OCI-LY1 (cell line): ENCODE data around the gene PIP4K2A.
"Not testable (repeated sequence)": the region's sequence is repeated elsewhere in the genome, so short reads cannot be mapped to it uniquely, and the experiment has no call there.

Source experiments
- H2AFZ ChIP-seq: fragments of 200-600 bp; sonication (generic), shearing (Covaris generic); 2 replicates; pipeline ENCODE4 v1.6.0; 2014; ENCODE audit warnings: antibody characterized with exemption, mild to moderate bottlenecking, low read length
- H3F3A ChIP-seq: fragments of 200-600 bp; sonication (generic), shearing (Covaris generic); 2 replicates; pipeline ENCODE4 v1.6.0; 2014; ENCODE audit warnings: mild to moderate bottlenecking, antibody characterized with exemption, low read length, moderate library complexity; ENCODE audit not compliant: insufficient read depth
- H3K27ac ChIP-seq: fragments of 200-600 bp; sonication (generic); 2 replicates; pipeline ENCODE4 v1.5.1; 2014; ENCODE audit warnings: low read length, mixed run types, mild to moderate bottlenecking, low read depth; ENCODE audit not compliant: poor library complexity, severe bottlenecking
- H3K27me3 ChIP-seq: fragments of 200-600 bp; sonication (generic); 2 replicates; pipeline ENCODE4 v1.6.0; 2014; ENCODE audit warnings: antibody characterized with exemption, mild to moderate bottlenecking, low read length, moderate library complexity; ENCODE audit not compliant: insufficient read depth
- H3K36me3 ChIP-seq: fragments of 200-600 bp; sonication (generic); 2 replicates; pipeline ENCODE4 v1.6.1; 2014; ENCODE audit warnings: mild to moderate bottlenecking, antibody characterized with exemption, low read length, moderate library complexity, mixed read lengths; ENCODE audit not compliant: insufficient read depth
- H3K4me1 ChIP-seq: fragments of 200-600 bp; sonication (generic); 2 replicates; pipeline ENCODE4 v1.5.1; 2014; ENCODE audit warnings: mild to moderate bottlenecking, low read length, moderate library complexity; ENCODE audit not compliant: insufficient read depth, severe bottlenecking
- H3K4me2 ChIP-seq: fragments of 200-600 bp; sonication (generic), shearing (Covaris generic); 2 replicates; pipeline ENCODE4 v1.6.1; 2014; ENCODE audit warnings: low read length
- H3K4me3 ChIP-seq: fragments of 200-600 bp; sonication (generic); 2 replicates; pipeline ENCODE4 v1.5.1; 2014; ENCODE audit warnings: low read length, low read depth, mild to moderate bottlenecking, mixed read lengths; ENCODE audit not compliant: poor library complexity, severe bottlenecking
- H3K79me2 ChIP-seq: fragments of 200-600 bp; shearing (Covaris generic); 2 replicates; pipeline ENCODE4 v1.6.1; 2016; ENCODE audit warnings: mixed run types, low read length, mixed read lengths; ENCODE audit not compliant: insufficient read depth
- H3K9ac ChIP-seq: fragments of 200-600 bp; sonication (generic), shearing (Covaris generic); 2 replicates; pipeline ENCODE4 v1.6.1; 2014; ENCODE audit warnings: mild to moderate bottlenecking, low read length, mixed read lengths
- H3K9me2 ChIP-seq: fragments of 200-600 bp; sonication (generic), shearing (Covaris generic); 2 replicates; pipeline ENCODE4 v1.6.1; 2014; ENCODE audit warnings: low read depth, mild to moderate bottlenecking, low read length, mixed read lengths
- H3K9me3 ChIP-seq: fragments of 200-600 bp; shearing (Covaris generic); 2 replicates; pipeline ENCODE4 v1.6.1; 2014; ENCODE audit warnings: low read length, mixed read lengths
- H4K20me1 ChIP-seq: fragments of 200-600 bp; sonication (generic), shearing (Covaris generic); 2 replicates; pipeline ENCODE4 v1.6.0; 2016; ENCODE audit warnings: mild to moderate bottlenecking, low read length; ENCODE audit not compliant: insufficient read depth
- EZH2 ChIP-seq: fragments of 200-600 bp; sonication (generic), shearing (Covaris generic); IDR thresholded peaks from 2 replicates; pipeline ENCODE4 v1.8.0; 2017; ENCODE audit warnings: borderline replicate concordance, mixed run types, mild to moderate bottlenecking, antibody characterized with exemption, low read length, moderate library complexity, mixed read lengths
- TF ChIP-seq, protein P1 (sequence below): fragments of 200-600 bp; sonication (generic), shearing (Covaris generic); IDR thresholded peaks from 2 replicates; pipeline ENCODE4 v1.5.1; 2017; ENCODE audit warnings: mild to moderate bottlenecking, antibody characterized with exemption, low read length, moderate library complexity, mixed read lengths

Gene PIP4K2A

DNA sequence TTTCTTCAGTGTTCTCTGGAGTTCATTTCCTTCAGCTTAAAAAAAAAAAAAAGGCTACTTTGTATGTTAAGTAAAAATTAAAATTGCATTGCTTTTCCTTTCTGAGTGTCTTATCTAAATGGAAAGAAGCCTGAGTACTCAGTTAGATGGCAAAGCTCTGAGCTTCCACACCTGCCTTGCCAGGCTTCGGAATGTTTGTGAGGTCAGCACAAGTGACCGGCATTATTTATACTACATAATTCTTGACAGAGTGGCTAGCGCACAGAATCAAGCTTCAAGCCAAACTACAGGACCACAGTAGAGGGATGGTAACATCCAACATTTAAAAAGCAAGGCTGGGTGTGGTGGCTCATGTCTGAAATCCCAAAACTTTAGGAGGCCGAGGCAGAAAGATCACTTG is 17.3 kb downstream of the PIP4K2A start:
- Histone ChIP-seq H3K9ac (no peak overlapping the region), H3K4me1 (no peaks in the 10 kb centered on the region), H3K79me2 (no peaks in the 10 kb centered on the region), H2AFZ (no peak overlapping the region), H3K27me3 (no peaks in the 10 kb centered on the region), H3K9me3 (no peaks in the 10 kb centered on the region), H3K36me3 (peaks cover 3% of the 10 kb centered on the region; the same call in 1 of the 2 replicates), H3K4me2 (no peak overlapping the region), H4K20me1 (peaks cover 10% of the 10 kb centered on the region), H3F3A (no peaks in the 10 kb centered on the region), H3K4me3 (no peak overlapping the region), H3K27ac (no peak overlapping the region), H3K9me2 (no peaks in the 10 kb centered on the region)
- TF ChIP-seq, protein P1, sequence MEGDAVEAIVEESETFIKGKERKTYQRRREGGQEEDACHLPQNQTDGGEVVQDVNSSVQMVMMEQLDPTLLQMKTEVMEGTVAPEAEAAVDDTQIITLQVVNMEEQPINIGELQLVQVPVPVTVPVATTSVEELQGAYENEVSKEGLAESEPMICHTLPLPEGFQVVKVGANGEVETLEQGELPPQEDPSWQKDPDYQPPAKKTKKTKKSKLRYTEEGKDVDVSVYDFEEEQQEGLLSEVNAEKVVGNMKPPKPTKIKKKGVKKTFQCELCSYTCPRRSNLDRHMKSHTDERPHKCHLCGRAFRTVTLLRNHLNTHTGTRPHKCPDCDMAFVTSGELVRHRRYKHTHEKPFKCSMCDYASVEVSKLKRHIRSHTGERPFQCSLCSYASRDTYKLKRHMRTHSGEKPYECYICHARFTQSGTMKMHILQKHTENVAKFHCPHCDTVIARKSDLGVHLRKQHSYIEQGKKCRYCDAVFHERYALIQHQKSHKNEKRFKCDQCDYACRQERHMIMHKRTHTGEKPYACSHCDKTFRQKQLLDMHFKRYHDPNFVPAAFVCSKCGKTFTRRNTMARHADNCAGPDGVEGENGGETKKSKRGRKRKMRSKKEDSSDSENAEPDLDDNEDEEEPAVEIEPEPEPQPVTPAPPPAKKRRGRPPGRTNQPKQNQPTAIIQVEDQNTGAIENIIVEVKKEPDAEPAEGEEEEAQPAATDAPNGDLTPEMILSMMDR, result no peak
- no peak for TF ChIP-seq EZH2

DNA sequence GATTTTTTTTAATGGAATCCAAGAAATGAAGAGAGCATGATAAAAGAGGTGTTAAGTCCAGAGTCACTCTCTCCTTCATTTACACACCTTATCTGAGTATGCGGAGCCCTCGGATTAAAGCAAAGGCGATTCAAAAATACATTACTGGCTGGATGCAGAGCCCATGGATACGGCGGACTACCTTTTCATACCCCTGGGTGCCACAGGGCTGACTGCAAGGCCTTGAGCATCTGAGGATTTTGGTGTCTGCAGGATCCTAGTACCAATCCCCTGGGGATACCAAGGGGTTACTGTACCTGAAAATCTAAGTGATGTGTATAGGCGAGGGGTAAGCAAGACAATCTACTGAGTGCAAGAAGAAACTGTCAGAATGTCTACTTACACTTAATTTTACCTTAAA is 20.5 kb downstream of the PIP4K2A start:
- TF ChIP-seq, protein P1, result no peak
- no peak for TF ChIP-seq EZH2
- no peaks in the 10 kb centered on the region for H3K79me2 ChIP-seq
- no peak overlapping the region for H3K4me2 ChIP-seq
- H3K9me2 ChIP-seq, result no peaks in the 10 kb centered on the region
- no peaks in the 10 kb centered on the region for H3K27me3 ChIP-seq
- H3K4me1 ChIP-seq, result no peaks in the 10 kb centered on the region
- no peak overlapping the region for H3K27ac ChIP-seq
- H3K9me3 ChIP-seq, result no peaks in the 10 kb centered on the region
- no peaks in the 10 kb centered on the region; the same call in 1 of the 2 replicates for H3K36me3 ChIP-seq
- no peak overlapping the region for H2AFZ ChIP-seq
- no peak overlapping the region for H3K9ac ChIP-seq
- peaks cover 10% of the 10 kb centered on the region for H4K20me1 ChIP-seq
- no peaks in the 10 kb centered on the region for H3F3A ChIP-seq
- H3K4me3 ChIP-seq, result no peak overlapping the region

DNA sequence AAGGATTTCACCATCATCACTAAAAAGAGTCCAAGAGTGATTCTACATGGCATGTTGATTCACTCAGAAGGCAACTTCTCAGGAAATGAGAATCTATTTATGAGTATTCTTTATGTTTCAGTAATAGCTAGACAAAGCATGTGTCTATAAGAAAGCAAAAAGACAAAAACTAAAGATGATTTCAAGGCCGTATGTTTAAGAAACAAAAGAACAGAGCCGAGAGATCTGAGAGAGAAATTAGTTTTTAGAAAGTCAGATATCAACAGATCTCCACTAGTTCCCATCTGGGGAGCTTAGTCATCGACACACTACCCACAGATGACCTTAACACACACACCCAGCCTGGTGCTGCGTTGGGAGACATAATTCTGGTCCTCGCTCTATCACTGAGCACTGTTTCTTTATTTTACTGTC is 21.0 kb downstream of the PIP4K2A start:
- peaks cover 10% of the 10 kb centered on the region for H4K20me1 ChIP-seq
- no peaks in the 10 kb centered on the region for H3K9me2 ChIP-seq
- no peaks in the 10 kb centered on the region; the same call in 1 of the 2 replicates for H3K36me3 ChIP-seq
- no peak overlapping the region for H3K9ac ChIP-seq
- no peaks in the 10 kb centered on the region for H3K27me3 ChIP-seq
- no peaks in the 10 kb centered on the region for H3K79me2 ChIP-seq
- no peaks in the 10 kb centered on the region for H3F3A ChIP-seq
- H3K4me3 ChIP-seq, result no peak overlapping the region
- no peak overlapping the region for H2AFZ ChIP-seq
- H3K4me2 ChIP-seq, result no peak overlapping the region
- no peaks in the 10 kb centered on the region for H3K9me3 ChIP-seq
- TF ChIP-seq, protein P1, result no peak
- TF ChIP-seq EZH2, result no peak
- no peak overlapping the region for H3K27ac ChIP-seq
- no peaks in the 10 kb centered on the region for H3K4me1 ChIP-seq

DNA sequence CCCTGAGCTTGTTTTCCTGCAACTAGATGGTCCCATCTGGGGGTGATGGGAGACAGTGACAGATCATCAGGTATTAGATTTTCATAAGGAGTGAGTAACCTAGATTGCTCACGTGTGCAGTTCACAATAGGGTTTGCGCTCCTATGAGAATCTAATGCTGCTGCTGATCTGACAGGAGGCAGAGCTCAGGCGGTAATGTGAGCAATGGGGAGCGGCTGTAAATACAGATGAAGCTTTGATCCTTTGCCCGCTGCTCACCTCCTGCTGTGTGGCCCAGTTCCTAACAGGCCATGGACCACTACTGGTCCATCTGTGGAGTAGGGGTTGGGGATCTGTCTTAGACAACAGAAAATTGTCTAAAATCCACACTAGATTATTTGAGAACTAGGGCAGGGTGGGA is 22.3 kb downstream of the PIP4K2A start:
- H3K9ac ChIP-seq, H3K79me2 ChIP-seq, H3K4me1 ChIP-seq, H2AFZ ChIP-seq, H3K27ac ChIP-seq, H3K27me3 ChIP-seq, H3K4me3 ChIP-seq, H3K36me3 ChIP-seq, H3K9me2 ChIP-seq, H3K4me2 ChIP-seq, H3F3A ChIP-seq, H3K9me3 ChIP-seq: not testable (repeated sequence)
- peaks cover 10% of the 10 kb centered on the region for H4K20me1 ChIP-seq
